K562 (cell line): Measurements from ENCODE around the gene PCED1B.

Source experiments
- NEUROD1 ChIP-seq: fragments of 150-350 bp; IDR thresholded peaks from 2 replicates; pipeline ENCODE4 v1.6.1; 2014; ENCODE audit warnings: borderline replicate concordance, low read length, low read depth; ENCODE audit not compliant: partially characterized antibody
- TGIF2 ChIP-seq: sonication (generic); formaldehyde crosslinking; IDR thresholded peaks from 2 replicates; pipeline ENCODE4 v1.8.1; 2022; ENCODE audit warnings: mild to moderate bottlenecking, missing genetic modification reagents, moderate library complexity
- ZNF143 ChIP-seq: sonication (generic); formaldehyde crosslinking; IDR thresholded peaks from 2 replicates; pipeline ENCODE4 v1.9.0; 2022; ENCODE audit warnings: mild to moderate bottlenecking, missing genetic modification reagents
- TF ChIP-seq, protein P1 (sequence below): fragments of 150-350 bp; conservative IDR thresholded peaks from 2 replicates; pipeline ENCODE4 v1.6.1; 2014; ENCODE audit warnings: low read length

GRCh38 chr12:47065546-47065945, 13.9 kb upstream of the PCED1B start:
- TF ChIP-seq ZNF143 (no peak), NEUROD1 (no peak), TGIF2 (CRISPR knock-in tag) (no peak)
- TF ChIP-seq, protein P1, sequence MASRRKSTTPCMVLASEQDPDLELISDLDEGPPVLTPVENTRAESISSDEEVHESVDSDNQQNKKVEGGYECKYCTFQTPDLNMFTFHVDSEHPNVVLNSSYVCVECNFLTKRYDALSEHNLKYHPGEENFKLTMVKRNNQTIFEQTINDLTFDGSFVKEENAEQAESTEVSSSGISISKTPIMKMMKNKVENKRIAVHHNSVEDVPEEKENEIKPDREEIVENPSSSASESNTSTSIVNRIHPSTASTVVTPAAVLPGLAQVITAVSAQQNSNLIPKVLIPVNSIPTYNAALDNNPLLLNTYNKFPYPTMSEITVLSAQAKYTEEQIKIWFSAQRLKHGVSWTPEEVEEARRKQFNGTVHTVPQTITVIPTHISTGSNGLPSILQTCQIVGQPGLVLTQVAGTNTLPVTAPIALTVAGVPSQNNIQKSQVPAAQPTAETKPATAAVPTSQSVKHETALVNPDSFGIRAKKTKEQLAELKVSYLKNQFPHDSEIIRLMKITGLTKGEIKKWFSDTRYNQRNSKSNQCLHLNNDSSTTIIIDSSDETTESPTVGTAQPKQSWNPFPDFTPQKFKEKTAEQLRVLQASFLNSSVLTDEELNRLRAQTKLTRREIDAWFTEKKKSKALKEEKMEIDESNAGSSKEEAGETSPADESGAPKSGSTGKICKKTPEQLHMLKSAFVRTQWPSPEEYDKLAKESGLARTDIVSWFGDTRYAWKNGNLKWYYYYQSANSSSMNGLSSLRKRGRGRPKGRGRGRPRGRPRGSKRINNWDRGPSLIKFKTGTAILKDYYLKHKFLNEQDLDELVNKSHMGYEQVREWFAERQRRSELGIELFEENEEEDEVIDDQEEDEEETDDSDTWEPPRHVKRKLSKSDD, result no peak
